GM11168 (cell line): Measurements from ENCODE around the gene IGSF8.

Experiments
- in situ Hi-C: fragments of 300-500 bp; cut with MboI; formaldehyde crosslinking; loops from one replicate; pipeline ENCODE4 v1.12.0; 2022; ENCODE audit warnings: low sequenced_read_pairs; ENCODE audit not compliant: unreplicated experiment

IGSF8 gene

GRCh38 chr1:160097911-160098851 lies at the start of gene IGSF8:
TSS of gene IGSF8 (minus strand) at chr1:160098619. CDS start at chr1:160098472, 147 bp downstream.
- in situ Hi-C loops = loop anchor here (10.0 kb wide), 1 partner anchor 277 kb away; no protein-coding TSS in a partner anchor

- in situ Hi-C loops = no loop called here
Measured at GRCh38 chr1:160148121-160148520, 49.7 kb upstream of the IGSF8 start.

- in situ Hi-C loops = no loop called here
Measured at GRCh38 chr1:160146107-160146506, 47.7 kb upstream of the IGSF8 start.

GRCh38 chr1:160144921-160145320 lies 46.5 kb upstream of the IGSF8 start:
- in situ Hi-C loops = no loop called here

DNA sequence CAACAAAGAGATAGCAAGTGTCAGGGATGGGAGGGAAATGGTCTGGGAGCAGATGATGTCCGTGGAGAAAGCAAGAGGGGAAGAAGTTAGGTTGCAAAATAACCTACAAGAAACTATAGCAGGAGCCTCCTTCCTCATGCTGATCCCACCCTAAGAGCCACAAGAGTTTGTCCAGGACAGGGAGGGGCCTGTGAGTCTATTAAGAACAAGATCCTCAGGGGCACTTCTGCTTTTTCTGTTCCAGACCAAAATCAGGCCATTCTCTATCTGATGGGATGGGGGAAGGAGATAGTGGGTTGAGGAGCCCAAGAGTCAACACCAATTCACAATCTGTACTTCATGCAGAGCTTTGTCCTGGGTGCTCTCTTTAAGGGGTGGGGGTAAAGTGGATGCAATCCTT lies 45.3 kb upstream of the IGSF8 start:
- in situ Hi-C loops = no loop called here

GRCh38 chr1:160139840-160140239 lies 41.4 kb upstream of the IGSF8 start:
- in situ Hi-C loops = no loop called here

- in situ Hi-C loops = no loop called here
Measured at GRCh38 chr1:160137216-160137862, 38.9 kb upstream of the IGSF8 start.

DNA sequence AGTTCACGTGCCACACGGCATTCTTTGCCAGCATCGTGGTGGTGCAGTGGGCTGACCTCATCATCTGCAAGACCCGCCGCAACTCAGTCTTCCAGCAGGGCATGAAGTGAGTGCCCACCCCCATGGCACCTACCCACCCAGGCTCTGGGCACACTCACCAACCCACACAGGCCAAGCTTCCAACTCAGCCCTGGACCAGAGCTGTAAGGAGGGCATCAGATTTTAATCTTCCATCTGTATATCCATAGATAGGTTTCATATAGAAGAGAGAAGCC lies 38.4 kb upstream of the IGSF8 start:
- in situ Hi-C loops = no loop called here

- in situ Hi-C loops = no loop called here
Measured at GRCh38 chr1:160136121-160136925, 37.9 kb upstream of the IGSF8 start.

DNA sequence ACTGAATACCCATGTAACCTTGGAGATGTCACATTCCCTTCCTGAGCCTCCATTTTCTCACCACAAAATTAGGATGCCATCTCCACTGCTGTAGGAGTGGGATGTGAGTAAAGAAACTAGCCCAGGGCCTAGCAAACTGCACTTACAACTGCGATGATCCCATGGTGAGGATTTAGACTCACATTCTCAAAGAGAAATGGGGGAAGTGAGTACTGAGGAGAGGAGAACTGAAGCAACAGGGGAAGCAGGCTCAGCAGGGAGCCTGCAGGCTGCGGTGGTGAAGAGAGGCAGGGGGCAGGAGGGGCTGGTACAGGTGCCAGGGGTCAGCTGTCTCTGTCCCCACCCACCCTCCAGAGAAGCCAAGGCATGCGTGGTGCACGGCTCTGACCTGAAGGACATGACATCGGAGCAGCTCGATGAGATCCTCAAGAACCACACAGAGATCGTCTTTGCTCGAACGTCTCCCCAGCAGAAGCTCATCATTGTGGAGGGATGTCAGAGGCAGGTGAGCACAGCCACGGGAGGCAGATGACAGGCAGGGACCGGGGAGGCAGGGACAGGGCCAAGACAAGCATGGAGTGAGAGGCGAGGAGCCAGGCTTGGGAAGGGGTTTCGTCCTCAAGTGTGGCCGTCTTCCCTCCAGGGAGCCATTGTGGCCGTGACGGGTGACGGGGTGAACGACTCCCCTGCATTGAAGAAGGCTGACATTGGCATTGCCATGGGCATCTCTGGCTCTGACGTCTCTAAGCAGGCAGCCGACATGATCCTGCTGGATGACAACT lies 36.6 kb upstream of the IGSF8 start:
- in situ Hi-C loops = no loop called here

DNA sequence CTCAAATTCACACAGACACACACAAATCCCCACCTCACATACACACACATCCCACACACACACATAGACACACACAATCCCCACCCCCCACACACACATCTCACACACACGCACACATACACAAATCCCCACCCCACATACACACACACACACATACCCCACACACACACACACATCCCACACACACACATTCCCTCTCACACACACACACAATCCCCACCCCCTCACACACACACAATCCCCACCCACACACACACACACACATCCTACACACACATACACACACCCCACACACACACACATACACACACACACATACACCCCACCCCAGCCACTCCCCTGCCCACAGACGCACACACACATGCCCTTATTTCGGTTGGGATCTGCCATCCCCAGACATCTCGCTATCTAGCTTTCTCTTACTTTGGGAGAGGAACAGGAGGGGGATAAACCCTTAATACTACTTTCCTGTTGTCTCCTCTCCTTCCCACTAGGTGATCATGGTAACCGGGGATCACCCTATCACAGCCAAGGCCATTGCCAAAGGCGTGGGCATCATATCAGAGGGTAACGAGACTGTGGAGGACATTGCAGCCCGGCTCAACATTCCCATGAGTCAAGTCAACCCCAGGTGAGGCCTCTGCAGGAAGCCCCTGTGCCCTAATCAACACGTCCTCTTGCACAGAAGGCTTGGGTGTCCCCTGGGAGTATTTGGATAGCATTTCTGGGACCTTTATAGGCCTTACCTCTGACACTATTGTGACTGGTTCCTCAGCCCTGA lies 35.8 kb upstream of the IGSF8 start:
- in situ Hi-C loops = no loop called here

DNA sequence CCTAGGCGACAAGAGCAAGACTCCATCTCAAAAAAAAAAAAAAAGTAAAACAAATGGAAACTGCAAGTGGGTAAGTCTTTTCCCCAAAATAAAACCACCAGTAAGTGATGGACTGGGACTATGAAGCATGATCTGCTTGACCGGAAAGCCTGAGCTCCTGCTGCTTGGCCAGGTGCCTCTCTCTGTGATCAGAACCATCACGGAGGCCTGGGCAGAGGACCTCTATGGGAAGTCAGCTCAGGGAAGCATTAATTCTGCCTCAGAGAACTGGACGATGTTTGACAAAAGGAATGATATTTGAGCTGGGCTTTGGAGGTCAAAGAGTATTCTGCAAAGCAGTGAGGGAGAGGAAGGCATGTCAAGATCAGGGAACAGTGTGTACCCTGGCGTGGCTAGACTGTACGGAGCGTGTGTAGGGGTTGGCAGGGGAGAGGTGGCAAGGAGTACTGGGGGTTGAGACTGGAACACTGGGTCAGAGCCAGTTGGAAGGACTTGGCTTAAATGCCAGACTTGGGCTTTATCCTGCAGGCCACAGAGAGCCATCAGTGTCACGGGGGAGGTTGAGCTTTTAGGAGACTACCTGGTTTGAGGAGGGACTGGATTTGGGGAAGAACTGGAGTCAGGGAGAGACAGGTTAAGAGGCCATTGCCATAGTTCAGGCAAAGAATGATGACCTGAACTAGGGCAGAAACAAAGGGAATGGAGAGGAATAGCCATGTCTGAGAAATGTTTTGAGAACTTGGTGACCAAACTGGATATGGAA lies 33.6 kb upstream of the IGSF8 start:
- in situ Hi-C loops = no loop called here

GRCh38 chr1:160130939-160131338 lies 32.5 kb upstream of the IGSF8 start:
- in situ Hi-C loops = no loop called here

GRCh38 chr1:160130486-160130885 lies 32.1 kb upstream of the IGSF8 start:
- in situ Hi-C loops = no loop called here

GRCh38 chr1:160129966-160130365 lies 31.5 kb upstream of the IGSF8 start:
- in situ Hi-C loops = no loop called here

- in situ Hi-C loops = no loop called here
Measured at GRCh38 chr1:160129558-160129957, 31.1 kb upstream of the IGSF8 start.

DNA sequence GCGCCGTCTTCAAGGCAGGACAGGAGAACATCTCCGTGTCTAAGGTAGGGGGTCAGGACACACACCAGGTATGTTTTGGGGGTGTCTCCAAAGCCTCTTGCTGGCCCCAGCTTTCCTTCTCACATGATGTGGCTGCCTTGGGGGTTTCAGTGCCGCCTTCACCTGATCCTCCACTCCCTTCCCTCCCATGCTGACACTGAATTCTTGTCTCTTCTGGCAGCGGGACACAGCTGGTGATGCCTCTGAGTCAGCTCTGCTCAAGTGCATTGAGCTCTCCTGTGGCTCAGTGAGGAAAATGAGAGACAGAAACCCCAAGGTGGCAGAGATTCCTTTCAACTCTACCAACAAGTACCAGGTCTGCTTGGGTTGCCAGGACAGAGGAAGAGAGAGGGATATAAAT lies 30.6 kb upstream of the IGSF8 start:
- in situ Hi-C loops = no loop called here

DNA sequence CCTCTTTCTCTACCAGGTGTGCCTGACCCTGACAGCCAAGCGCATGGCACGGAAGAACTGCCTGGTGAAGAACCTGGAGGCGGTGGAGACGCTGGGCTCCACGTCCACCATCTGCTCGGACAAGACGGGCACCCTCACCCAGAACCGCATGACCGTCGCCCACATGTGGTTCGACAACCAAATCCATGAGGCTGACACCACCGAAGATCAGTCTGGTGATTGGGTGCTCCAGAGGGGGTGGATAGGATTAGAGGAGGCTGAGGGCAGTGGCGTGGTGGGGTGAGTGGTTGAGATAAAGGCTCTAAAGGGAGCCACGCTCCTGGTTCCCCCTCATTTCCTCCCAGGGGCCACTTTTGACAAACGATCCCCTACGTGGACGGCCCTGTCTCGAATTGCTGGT lies 30.2 kb upstream of the IGSF8 start:
- in situ Hi-C loops = no loop called here
